Breast epithelium (tissue), 4 donors: ENCODE measurements around the gene SNTG2. TPM values are rescaled to one million over a fixed set of nuclear protein-coding genes. Genes with fewer than 3 reads are reported as not detected.

Source experiments
- DNase-seq, 2 donors: peaks; one replicate each; pipeline ENCODE4 v3.0.0-alpha.2; 2019; ENCODE audit warnings: low spot score in 2 of 2
- H3K27ac ChIP-seq, 2 donors: fragments of 200-600 bp; sonication (generic) in 1 of 2; one replicate each; pipeline ENCODE4 v1.5.1; 2016 to 2019; ENCODE audit warnings: mild to moderate bottlenecking in 1 of 2
- H3K27me3 ChIP-seq, 2 donors: fragments of 200-600 bp; sonication (generic) in 1 of 2; one replicate each; pipeline versions ENCODE4 v1.5.1 to v1.6.0; 2017 to 2019; ENCODE audit warnings: control low read depth in 1 of 2, mild to moderate bottlenecking in 1 of 2
- H3K36me3 ChIP-seq: fragments of 200-600 bp; one replicate; pipeline ENCODE4 v1.5.1; 2019
- H3K4me1 ChIP-seq, 2 donors: fragments of 200-600 bp; sonication (generic); one replicate each; pipeline ENCODE4 v1.5.1; 2016 to 2019; ENCODE audit warnings: control low read depth in 1 of 2
- H3K4me3 ChIP-seq, 3 donors: fragments of 200-600 bp; sonication (generic); 1 replicate in 2 of 3; 2 replicates in 1 of 3; pipeline ENCODE4 v1.5.1; 2016 to 2019; ENCODE audit warnings: mild to moderate bottlenecking in 3 of 3, moderate library complexity in 2 of 3
- H3K9me3 ChIP-seq, 2 donors: fragments of 200-600 bp; sonication (generic) in 1 of 2; one replicate each; pipeline ENCODE4 v1.5.1; 2016 to 2019; ENCODE audit warnings: control low read depth in 1 of 2
- POLR2A ChIP-seq: fragments of 450-650 bp; IDR thresholded peaks from one replicate; pipeline ENCODE4 v1.6.1; 2016; ENCODE audit warnings: antibody characterized with exemption, mild to moderate bottlenecking, moderate library complexity
- POLR2AphosphoS5 ChIP-seq, 3 donors: sonication (generic); formaldehyde crosslinking; IDR thresholded peaks; one replicate each; pipeline ENCODE4 v1.6.1; 2017; ENCODE audit warnings: antibody characterized with exemption in 3 of 3
- intact Hi-C: fragments of 100-400 bp; cut with DNase I; formaldehyde crosslinking; loops from one replicate; pipeline ENCODE4 v1.15.1; 2023; ENCODE audit warnings: low total_unique reads
- total RNA-seq, 3 donors: library from RNA; depleted of rRNA; stranded (reverse); fragments of >200 nt; gene quantifications; one replicate each; pipeline ENCODE4 v1.1.0, GENCODE V29; 2016
- TF ChIP-seq, protein P1 (sequence below), 3 donors: fragments of 450-650 bp; IDR thresholded peaks; one replicate each; pipeline ENCODE4 v1.5.1; 2016 to 2017; ENCODE audit warnings: antibody characterized with exemption in 3 of 3, mild to moderate bottlenecking in 3 of 3, moderate library complexity in 3 of 3

The SNTG2 gene
- total RNA-seq, 3 donors from 2014 or later, result 4.6 to 7.4 (median 6.0) TPM

DNA sequence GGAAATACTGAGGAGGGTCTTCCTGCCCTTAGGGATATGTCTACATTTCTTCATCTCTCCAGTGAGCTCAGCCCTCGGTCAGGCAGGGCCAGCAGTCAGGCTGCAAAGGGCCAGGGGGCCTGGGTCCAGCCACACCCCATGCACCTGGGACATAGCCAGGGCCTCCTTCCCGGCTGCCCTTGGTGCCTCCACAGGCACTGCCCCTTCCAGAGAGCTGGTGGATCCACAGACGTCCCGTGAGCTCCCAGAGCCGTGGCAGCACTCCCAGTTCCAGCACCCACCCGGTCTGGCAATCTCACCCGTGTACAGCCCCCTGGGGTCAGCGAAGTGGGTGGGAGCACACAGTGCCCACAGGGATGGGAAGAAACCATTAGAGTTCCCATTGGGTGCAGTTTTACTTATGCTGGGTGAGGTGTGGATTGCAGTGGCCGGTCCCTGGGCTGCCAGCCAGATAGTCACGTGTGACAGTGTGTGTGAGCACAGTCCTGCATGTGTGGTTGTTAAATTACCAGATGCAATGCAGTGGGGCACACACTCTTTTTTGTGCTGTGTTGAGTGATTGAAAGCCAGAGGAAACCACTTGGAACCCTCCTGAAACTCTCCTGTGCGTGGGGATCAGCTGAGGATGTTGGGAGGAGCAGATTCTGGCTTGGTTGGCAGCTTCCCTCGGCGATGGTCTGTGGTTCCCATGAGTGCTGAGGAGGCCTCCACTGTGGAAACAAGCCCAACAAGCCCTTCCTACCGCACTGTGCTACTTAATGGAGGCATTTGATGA, 131.0 kb downstream of the SNTG2 start:
- intact Hi-C loops, result no loop called here
- no peaks in the 10 kb centered on the region for H3K9me3 ChIP-seq
- DNase-seq, result no peak
- TF ChIP-seq, protein P1, sequence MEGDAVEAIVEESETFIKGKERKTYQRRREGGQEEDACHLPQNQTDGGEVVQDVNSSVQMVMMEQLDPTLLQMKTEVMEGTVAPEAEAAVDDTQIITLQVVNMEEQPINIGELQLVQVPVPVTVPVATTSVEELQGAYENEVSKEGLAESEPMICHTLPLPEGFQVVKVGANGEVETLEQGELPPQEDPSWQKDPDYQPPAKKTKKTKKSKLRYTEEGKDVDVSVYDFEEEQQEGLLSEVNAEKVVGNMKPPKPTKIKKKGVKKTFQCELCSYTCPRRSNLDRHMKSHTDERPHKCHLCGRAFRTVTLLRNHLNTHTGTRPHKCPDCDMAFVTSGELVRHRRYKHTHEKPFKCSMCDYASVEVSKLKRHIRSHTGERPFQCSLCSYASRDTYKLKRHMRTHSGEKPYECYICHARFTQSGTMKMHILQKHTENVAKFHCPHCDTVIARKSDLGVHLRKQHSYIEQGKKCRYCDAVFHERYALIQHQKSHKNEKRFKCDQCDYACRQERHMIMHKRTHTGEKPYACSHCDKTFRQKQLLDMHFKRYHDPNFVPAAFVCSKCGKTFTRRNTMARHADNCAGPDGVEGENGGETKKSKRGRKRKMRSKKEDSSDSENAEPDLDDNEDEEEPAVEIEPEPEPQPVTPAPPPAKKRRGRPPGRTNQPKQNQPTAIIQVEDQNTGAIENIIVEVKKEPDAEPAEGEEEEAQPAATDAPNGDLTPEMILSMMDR (IDR thresholded peaks at IDR 0.05), result no peak
- TF ChIP-seq POLR2A, result no peak
- TF ChIP-seq POLR2AphosphoS5 (IDR thresholded peaks at IDR 0.05), result no peak
- H3K27me3 ChIP-seq, result no peaks in the 10 kb centered on the region
- H3K4me1 ChIP-seq, result no peaks in the 10 kb centered on the region
- no peaks in the 10 kb centered on the region for H3K36me3 ChIP-seq
- no peak overlapping the region for H3K4me3 ChIP-seq
- H3K27ac ChIP-seq, result no peak overlapping the region

DNA sequence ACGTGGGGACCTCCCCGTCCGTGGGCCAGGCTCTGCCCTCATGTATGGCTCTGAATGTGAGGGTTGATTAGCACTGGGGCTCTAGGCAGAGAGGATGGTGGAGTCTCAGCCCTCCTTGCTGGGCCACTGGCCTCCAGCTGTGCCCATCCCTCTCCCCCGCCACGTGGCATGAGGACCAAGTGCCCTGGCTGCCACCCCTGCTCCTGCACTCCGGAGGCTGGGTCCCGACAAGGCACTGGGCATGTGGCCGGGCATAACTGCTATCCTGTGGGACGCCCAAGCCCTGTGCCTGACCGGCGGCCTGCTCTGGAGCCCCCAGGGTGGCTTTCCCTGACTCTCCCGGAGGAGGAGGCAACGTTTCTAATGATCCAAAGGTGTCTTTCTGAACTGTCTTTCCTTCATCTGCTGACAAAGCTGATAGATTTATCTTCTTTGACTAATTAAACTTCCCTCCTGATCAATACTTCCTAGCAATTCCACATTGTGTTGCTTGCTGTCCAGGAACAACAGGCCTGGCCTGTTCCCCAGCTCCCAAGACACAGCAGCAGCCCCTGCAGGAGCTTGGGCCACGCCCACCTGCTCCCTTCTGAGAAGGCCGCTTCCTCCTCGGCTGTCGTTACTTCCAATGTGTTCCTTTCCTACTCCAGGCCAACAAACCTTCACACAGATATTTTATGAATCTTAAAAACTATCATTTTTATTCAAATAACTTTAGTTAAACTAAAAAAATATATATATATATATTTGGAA, 132.0 kb downstream of the SNTG2 start:
- H3K27me3 ChIP-seq, result no peaks in the 10 kb centered on the region
- no peaks in the 10 kb centered on the region for H3K4me1 ChIP-seq
- H3K9me3 ChIP-seq, result no peaks in the 10 kb centered on the region
- no peak overlapping the region for H3K27ac ChIP-seq
- intact Hi-C loops, result no loop called here
- no peaks in the 10 kb centered on the region for H3K36me3 ChIP-seq
- no peak for TF ChIP-seq POLR2A
- TF ChIP-seq, protein P1 (IDR thresholded peaks at IDR 0.05), result no peak
- TF ChIP-seq POLR2AphosphoS5 (IDR thresholded peaks at IDR 0.05), result no peak
- H3K4me3 ChIP-seq, result no peak overlapping the region
- no peak for DNase-seq

DNA sequence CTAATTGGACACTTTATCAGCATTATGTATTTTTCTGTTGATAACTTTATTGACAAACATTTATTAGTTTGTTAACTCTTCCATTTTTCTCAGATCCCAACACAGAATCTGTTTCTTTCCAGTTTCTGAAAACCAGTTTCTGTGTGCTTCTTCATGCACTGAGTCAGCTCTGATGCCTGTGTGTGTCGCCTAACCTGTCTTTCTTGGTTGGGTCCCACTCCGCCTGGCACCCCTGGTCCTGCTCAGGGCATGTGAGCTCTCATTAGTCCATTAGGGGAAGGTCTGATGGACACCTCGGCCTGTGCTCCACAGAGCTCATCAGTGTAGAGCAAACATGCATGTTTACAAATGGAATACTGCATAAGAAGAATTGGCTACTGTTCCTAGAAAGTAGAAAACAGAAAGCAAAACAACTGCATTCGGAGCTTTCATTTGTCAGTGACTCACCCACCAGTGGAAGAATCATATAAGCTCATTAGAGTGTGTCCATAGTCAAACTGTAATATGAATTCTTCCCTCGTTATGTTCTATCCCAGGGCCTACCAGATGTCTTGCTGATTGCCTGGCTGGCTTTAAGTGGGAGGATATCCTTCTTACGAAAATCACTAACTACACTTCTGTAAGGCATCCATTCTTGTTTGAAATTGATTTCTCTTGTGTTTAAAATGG, 137.7 kb downstream of the SNTG2 start:
- Histone ChIP-seq H3K9me3 (no peaks in the 10 kb centered on the region), H3K27ac (no peak overlapping the region), H3K36me3 (no peaks in the 10 kb centered on the region), H3K27me3 (no peaks in the 10 kb centered on the region), H3K4me3 (no peak overlapping the region), H3K4me1 (no peaks in the 10 kb centered on the region)
- intact Hi-C loops, result no loop called here
- DNase-seq, result no peak
- TF ChIP-seq POLR2A, result no peak
- TF ChIP-seq POLR2AphosphoS5 (IDR thresholded peaks at IDR 0.05), result no peak
- TF ChIP-seq, protein P1 (IDR thresholded peaks at IDR 0.05), result no peak

DNA sequence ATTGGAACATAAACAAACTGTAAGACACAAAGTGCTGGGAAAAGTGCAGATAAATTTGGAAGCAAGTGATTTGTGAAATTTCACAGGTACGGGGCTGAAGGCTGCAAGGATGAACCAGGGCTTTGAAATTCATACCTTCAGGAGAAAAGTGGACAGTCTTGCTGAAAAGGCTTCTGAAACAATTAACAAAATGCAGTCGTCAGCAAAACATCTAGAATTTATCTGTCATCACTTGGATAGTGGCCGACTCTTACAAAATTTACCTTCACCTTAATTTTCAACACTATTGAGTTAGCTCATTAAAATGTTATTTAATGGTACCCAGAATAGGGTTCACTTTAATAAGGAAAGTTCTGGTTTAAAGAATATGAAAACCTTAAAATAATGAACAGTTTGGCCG, 138.3 kb downstream of the SNTG2 start:
- intact Hi-C loops, result no loop called here
- H3K4me3 ChIP-seq, result no peak overlapping the region
- TF ChIP-seq POLR2AphosphoS5 (IDR thresholded peaks at IDR 0.05) (no peak), POLR2A (no peak)
- TF ChIP-seq, protein P1 (IDR thresholded peaks at IDR 0.05), result no peak
- no peaks in the 10 kb centered on the region for H3K9me3 ChIP-seq
- no peaks in the 10 kb centered on the region for H3K36me3 ChIP-seq
- H3K27me3 ChIP-seq, result no peaks in the 10 kb centered on the region
- DNase-seq, result no peak
- no peak overlapping the region for H3K27ac ChIP-seq
- no peaks in the 10 kb centered on the region for H3K4me1 ChIP-seq
